HepG2 (cell line): ENCODE measurements around the gene LATS2. TPM values are rescaled to one million over a fixed set of nuclear protein-coding genes. Genes with fewer than 3 reads are reported as not detected.
A peak's percentile ranks its signal among the peaks of the same experiment; 100 is the strongest.
"Not testable (repeated sequence)": the region's sequence is repeated elsewhere in the genome, so short reads cannot be mapped to it uniquely, and the experiment has no call there.

Experiments
- ATAC-seq: fragments of 200-7000 bp; cut with Tn5 transposase; 3 replicates; pipeline ENCODE4 v1.9.1; 2020; ENCODE audit warnings: mild to moderate bottlenecking, moderate library complexity
- BruUV-seq: library from RNA; stranded (reverse); fragments of 400-500 nt; replicated peaks from 2 replicates; lab custom pipeline; 2021; lab: Mats Ljungman, UMichigan
- CTCF ChIA-PET: fragments of 300-600 bp; formaldehyde crosslinking; extraction: SDS; loops from one replicate; lab custom pipeline; 2021; ENCODE audit warnings: low total read pairs, inconsistent platforms, low intra/inter-chr PET ratio; lab: Yijun Ruan, JAX
- POLR2A ChIA-PET: fragments of 350-600 bp; sonication (Branson Sonifier 250); formaldehyde crosslinking; loops from one replicate; lab custom pipeline; 2020; ENCODE audit warnings: antibody characterized with exemption, inconsistent platforms; lab: Yijun Ruan, JAX
- DNase-seq: peaks from one replicate; pipeline ENCODE4 v3.0.0-alpha.2; 2015; ENCODE audit warnings: low spot score
- FAIRE-seq: peaks from 3 replicates; lab custom pipeline; 2011; peaks lifted over from hg19 to GRCh38; lab: Jason Lieb, UNC
- H2AFZ ChIP-seq: one replicate; pipeline ENCODE4 v1.6.1; 2011; ENCODE audit warnings: low read length, inconsistent platforms
- H3K27ac ChIP-seq: fragments of 300-600 bp; 3 replicates; pipeline ENCODE4 v1.8.0; 2011; ENCODE audit warnings: mixed run types, mild to moderate bottlenecking, mixed read lengths, low read length, inconsistent platforms; ENCODE audit not compliant: insufficient read depth; ENCODE audit errors: extremely low read length
- H3K27me3 ChIP-seq, 2 experiments: fragments of 200-600 bp in 1 of 2; 2 replicates in 1 of 2; 3 replicates in 1 of 2; pipeline versions ENCODE4 v1.6.0 to v1.8.0; 2011; ENCODE audit warnings: low read length in 2 of 2, mild to moderate bottlenecking in 2 of 2, moderate library complexity in 2 of 2, inconsistent platforms in 1 of 2; ENCODE audit not compliant: insufficient read depth in 2 of 2, control insufficient read depth in 1 of 2
- H3K36me3 ChIP-seq, 2 experiments: fragments of 200-600 bp in 1 of 2; replicated peaks in 1 of 2; 2 replicates in 1 of 2; 3 replicates in 1 of 2; pipeline versions ENCODE4 v1.5.1 to v1.8.0; 2011; ENCODE audit warnings: low read length in 2 of 2, inconsistent platforms in 1 of 2; ENCODE audit not compliant: insufficient read depth in 2 of 2, control insufficient read depth in 1 of 2
- H3K4me1 ChIP-seq: 2 replicates; pipeline ENCODE4 v1.5.1; 2012; ENCODE audit warnings: low read length, inconsistent platforms; ENCODE audit not compliant: insufficient read depth
- H3K4me2 ChIP-seq: 2 replicates; pipeline ENCODE4 v1.6.0; 2011; ENCODE audit warnings: low read depth, low read length, inconsistent platforms
- H3K4me3 ChIP-seq, 3 experiments: fragments of 200-600 bp in 1 of 3; sonication (generic), shearing (Covaris generic) in 1 of 3; replicated peaks in 1 of 3; 2 replicates each; pipeline ENCODE4 v1.5.1; 2011 to 2016; ENCODE audit warnings: low read length in 3 of 3, inconsistent platforms in 2 of 3, low read depth in 2 of 3, mild to moderate bottlenecking in 2 of 3, control low read depth in 1 of 3, mixed read lengths in 1 of 3; ENCODE audit not compliant: insufficient read depth in 1 of 3
- H3K79me2 ChIP-seq: one replicate; pipeline ENCODE4 v1.6.1; 2011; ENCODE audit warnings: low read length, inconsistent platforms; ENCODE audit not compliant: insufficient read depth
- H3K9ac ChIP-seq: 2 replicates; pipeline ENCODE4 v1.6.0; 2011; ENCODE audit warnings: mild to moderate bottlenecking, low read depth, low read length, inconsistent platforms; ENCODE audit not compliant: insufficient read depth
- H3K9me3 ChIP-seq: 2 replicates; pipeline ENCODE4 v1.5.1; 2012; ENCODE audit warnings: mild to moderate bottlenecking, low read length
- H4K20me1 ChIP-seq: 2 replicates; pipeline ENCODE4 v1.6.0; 2011; ENCODE audit warnings: inconsistent platforms, mild to moderate bottlenecking, low read length, moderate library complexity; ENCODE audit not compliant: insufficient read depth
- ZNF766 ChIP-seq: sonication (generic); formaldehyde crosslinking; IDR thresholded peaks from 2 replicates; pipeline ENCODE4 v1.5.0; 2020; ENCODE audit warnings: missing genetic modification reagents, borderline replicate concordance
- WGBS: methylation state at CpG from one replicate; pipeline ENCODE4 v1.1.6; 2017; ENCODE audit warnings: low lambda C conversion rate; 5-methylcytosine and 5-hydroxymethylcytosine counted together
- in situ Hi-C: cut with HindIII; loops from 2 replicates; pipeline ENCODE4 v1.10.0; 2017; ENCODE audit warnings: low pct_unique_long_range_greater_than_20kb; ENCODE audit not compliant: extremely low pct_ligation_motif_present
- intact Hi-C: fragments of 100-400 bp; cut with micrococcal nuclease; formaldehyde crosslinking; loops from one replicate; pipeline ENCODE4 v1.10.0; 2022; ENCODE audit not compliant: unreplicated experiment
- polyA plus RNA-seq, 8 experiments: library from polyadenylated mRNA; depleted of rRNA in 3 of 8; stranded (reverse) in 7 of 8; unstranded in 1 of 8; fragments of >200 nt; fragmentation: Illumina TruSeq in 4 of 8; extraction: Trizol in 4 of 8; gene quantifications; 2 replicates each; pipeline versions ENCODE4 v1.2.1 to v1.2.3, GENCODE V29; 2011 to 2016; ENCODE audit warnings: low read depth in 4 of 8, missing spikeins in 1 of 8, mixed read lengths in 1 of 8; ENCODE audit not compliant: insufficient read depth in 1 of 8
- total RNA-seq, 5 experiments: library from RNA; depleted of rRNA; stranded (reverse); fragments of >200 nt; fragmentation: Illumina TruSeq; extraction: Trizol; gene quantifications; 2 replicates each; pipeline ENCODE4 v1.2.3, GENCODE V29; 2016; ENCODE audit warnings: low read depth in 1 of 5
- TF ChIP-seq, protein P1 (sequence below), 2 experiments: sonication (generic) in 1 of 2; formaldehyde crosslinking in 1 of 2; IDR thresholded peaks; 2 replicates each; pipeline versions ENCODE4 v1.6.1 to v1.9.0; 2014 to 2022; ENCODE audit warnings: antibody characterized with exemption in 1 of 2, borderline replicate concordance in 1 of 2, inconsistent platforms in 1 of 2, low read depth in 1 of 2, missing genetic modification reagents in 1 of 2

LATS2 gene
- total and polyA plus RNA-seq, 2 of the 13 experiments (the other 11 are each of a cell fraction or from before 2014, with no cell fraction given) = 7.3 to 8.5 TPM

DNA sequence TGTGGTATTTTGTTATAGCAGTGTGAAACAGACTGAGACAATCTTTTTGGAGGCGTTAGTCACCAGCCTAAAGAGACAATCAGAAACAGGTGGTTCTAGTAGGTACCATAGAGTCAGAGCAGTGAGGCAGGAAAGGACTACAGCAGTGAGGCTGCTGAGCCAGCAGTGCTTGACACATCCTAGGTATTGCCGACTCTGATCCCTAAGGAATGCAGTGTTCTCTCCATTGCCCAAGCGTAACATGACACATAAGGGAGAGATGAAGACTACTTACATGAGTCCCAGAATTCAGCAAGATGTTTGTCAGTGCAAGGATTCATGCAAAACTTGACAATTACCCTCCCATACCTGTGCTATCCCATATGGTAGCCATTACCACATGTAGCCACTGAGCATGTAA lies 96.5 kb downstream of the LATS2 start (continued):
- TF ChIP-seq, protein P1, sequence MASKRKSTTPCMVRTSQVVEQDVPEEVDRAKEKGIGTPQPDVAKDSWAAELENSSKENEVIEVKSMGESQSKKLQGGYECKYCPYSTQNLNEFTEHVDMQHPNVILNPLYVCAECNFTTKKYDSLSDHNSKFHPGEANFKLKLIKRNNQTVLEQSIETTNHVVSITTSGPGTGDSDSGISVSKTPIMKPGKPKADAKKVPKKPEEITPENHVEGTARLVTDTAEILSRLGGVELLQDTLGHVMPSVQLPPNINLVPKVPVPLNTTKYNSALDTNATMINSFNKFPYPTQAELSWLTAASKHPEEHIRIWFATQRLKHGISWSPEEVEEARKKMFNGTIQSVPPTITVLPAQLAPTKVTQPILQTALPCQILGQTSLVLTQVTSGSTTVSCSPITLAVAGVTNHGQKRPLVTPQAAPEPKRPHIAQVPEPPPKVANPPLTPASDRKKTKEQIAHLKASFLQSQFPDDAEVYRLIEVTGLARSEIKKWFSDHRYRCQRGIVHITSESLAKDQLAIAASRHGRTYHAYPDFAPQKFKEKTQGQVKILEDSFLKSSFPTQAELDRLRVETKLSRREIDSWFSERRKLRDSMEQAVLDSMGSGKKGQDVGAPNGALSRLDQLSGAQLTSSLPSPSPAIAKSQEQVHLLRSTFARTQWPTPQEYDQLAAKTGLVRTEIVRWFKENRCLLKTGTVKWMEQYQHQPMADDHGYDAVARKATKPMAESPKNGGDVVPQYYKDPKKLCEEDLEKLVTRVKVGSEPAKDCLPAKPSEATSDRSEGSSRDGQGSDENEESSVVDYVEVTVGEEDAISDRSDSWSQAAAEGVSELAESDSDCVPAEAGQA (IDR thresholded peaks at IDR 0.05; ENCODE audit: low read depth) = no peak
- TF ChIP-seq, protein P1 (CRISPR knock-in tag; IDR thresholded peaks at IDR 0.05; ENCODE audit: borderline replicate concordance) = no peak
- TF ChIP-seq ZNF766 = no peak

DNA sequence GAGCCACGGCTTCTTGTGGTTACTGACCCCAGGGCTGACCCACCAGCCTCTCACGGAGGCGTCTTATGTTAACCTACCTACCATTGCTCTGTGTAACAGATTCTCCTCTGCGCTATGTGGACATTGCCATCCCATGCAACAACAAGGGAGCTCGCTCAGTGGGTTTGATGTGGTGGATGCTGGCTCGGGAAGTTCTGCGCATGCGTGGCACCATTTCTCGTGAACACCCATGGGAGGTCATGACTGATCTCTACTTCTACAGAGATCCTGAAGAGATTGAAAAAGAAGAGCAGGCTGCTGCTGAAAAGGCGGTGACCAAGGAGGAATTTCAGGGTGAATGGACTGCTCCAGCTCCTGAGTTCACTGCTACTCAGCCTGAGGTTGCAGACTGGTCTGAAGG lies 99.7 kb downstream of the LATS2 start:
- BruUV-seq, H3K27me3 ChIP-seq, intact Hi-C loops, H4K20me1 ChIP-seq, H3K27ac ChIP-seq, in situ Hi-C loops, ATAC-seq, H3K36me3 ChIP-seq, FAIRE-seq, H3K79me2 ChIP-seq, H2AFZ ChIP-seq, CTCF ChIA-PET, DNase-seq, H3K9me3 ChIP-seq: not testable (repeated sequence)
- peak overlapping the region in 2 of 3 experiments; percentile 22 to 59; a peak in 4 of 6 replicates for H3K4me3 ChIP-seq
- H3K4me1 ChIP-seq = peaks cover 36% of the 10 kb centered on the region
- H3K4me2 ChIP-seq = peak overlapping the region; percentile 88
- 31% methylated on average over 9 of the region's 10 CpGs for whole genome bisulfite sequencing
- POLR2A ChIA-PET = interaction anchor here (0.6 to 1.0 kb wide), 2 partner anchors 8 to 52 kb away, joined by 3 to 4 read pairs; no protein-coding TSS in a partner anchor
- H3K9ac ChIP-seq = 0 out of 2 replicates have a peak overlapping the region, but pooled peaks have one; percentile 3
